ENCODE measurements around the gene NFASC.

GRCh38 chr1:205020466-205020865, 149.8 kb downstream of the NFASC start:
- TF ChIP-seq CTCF (IDR thresholded peaks at IDR 0.05; ENCODE audit: poor library complexity) (no peak), EZH2 (IDR thresholded peaks at IDR 0.05; ENCODE audit: borderline replicate concordance) (no peak), EZH2phosphoT487 (IDR thresholded peaks at IDR 0.05; ENCODE audit: low read depth, severe bottlenecking, unreplicated experiment) (no peak)

Data from hepatocyte (in vitro differentiated cells).